Activated CD4-positive, alpha-beta T cell treated with anti-CD3 and anti-CD28 coated beads, Interleukin-2, amount 50 U/mL, for 24 hours (primary cell): ENCODE results near the gene MDN1.

Experiments used
- DNase-seq, 2 donors: peaks; one replicate each; pipeline ENCODE4 v3.0.0-alpha.2; 2020; ENCODE audit warnings: low read depth in 1 of 2, low spot score in 1 of 2

The MDN1 gene

DNA sequence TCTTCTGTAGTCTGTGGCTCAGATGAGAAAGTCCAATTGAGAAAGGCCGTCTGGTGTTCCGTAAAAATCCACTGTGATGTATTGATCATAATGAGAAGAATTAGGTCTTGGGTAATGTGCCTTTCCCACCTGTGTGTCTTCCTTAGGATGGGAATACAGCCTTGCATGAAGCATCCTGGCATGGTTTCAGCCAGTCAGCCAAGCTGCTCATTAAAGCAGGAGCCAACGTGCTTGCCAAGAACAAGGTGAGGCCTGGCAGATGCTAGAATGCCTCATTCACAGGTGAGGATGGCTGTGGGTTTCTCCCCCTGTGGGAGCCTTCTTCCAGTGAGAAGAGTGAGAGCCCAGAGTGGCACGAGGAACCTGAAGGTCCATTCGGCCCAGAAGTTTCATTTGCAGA, 213.7 kb downstream of the MDN1 start:
- DNase-seq, result no peak

DNA sequence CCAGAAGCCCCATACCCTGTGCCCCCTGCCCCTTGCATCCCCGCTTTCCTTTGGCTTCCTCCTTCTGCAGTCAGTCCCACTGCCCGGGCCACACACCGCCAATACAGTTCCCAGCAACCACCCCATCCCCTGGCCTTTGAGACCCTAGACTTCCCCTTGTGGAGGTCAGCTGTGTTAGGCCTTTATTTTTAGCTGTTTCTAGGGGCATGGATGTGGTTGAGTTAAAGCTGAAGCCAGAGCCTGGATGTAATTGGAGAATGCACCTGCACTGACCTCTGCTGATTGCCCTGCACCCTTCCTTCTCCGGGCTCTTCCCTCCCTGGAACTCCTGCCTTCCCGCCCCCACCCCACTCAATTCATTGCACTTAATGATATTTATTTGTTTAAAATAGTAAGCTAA, 214.9 kb downstream of the MDN1 start:
- no peak for DNase-seq

DNA sequence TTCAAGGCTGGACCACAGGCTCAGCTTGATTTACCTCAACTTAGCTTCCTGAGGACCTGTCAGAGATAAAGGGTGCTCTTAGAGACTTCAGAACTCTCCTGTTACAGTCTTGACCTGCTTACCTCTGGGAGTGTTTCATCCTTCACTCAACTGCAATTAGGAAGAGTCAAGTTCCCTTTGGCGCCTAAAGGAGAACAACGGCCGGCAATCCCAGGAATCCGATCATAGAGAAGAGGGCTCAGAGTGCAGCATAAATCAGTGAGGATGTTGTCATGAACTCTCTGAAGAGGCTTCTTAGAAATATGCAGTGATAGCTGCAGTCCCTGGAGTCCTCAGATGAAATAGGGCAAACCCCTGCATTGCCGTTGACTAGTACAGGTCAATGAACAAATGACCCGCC, 217.4 kb downstream of the MDN1 start:
- DNase-seq, result no peak

GRCh38 chr6:89599727-89600126, 219.9 kb downstream of the MDN1 start:
- no peak for DNase-seq

DNA sequence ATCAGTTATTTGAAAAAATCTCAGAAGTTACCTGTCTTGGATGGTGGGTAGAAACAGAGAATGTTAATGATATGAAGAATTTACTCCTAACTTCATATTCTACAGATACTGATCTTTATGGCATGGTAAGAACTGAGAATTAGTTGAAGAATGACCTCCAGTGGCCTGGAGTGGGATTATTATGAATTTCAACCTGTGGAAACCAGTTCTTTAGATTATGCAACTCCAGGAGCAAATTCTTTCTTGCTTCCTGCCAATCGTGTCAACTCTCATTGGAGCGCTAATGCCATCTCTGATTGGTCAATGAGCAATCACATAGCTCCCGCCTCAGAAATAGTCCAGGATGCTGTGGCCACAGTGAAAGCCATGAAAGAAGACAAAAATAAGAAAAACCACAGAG, 221.6 kb downstream of the MDN1 start:
- DNase-seq, result no peak

DNA sequence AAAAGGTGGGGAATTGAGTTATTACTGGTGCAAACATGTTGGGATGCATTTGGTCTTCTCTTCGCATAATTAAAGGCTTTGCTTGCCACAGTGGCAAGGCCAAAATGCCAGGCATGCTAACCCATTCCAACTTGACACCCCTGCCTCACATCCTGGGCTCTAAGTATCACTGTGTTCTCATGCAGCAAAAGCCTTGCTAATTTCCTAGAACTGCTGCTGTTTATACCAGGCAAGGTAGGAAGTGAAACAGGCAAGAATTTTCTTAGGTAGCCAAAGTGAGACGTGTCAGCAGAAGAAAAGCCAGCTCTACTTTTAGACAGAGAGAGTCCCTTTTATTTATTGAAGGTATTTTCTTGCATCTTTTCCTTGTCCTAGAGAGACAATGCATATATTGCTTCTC, 222.2 kb downstream of the MDN1 start:
- no peak for DNase-seq

GRCh38 chr6:89596484-89596883, 223.1 kb downstream of the MDN1 start:
- no peak for DNase-seq

DNA sequence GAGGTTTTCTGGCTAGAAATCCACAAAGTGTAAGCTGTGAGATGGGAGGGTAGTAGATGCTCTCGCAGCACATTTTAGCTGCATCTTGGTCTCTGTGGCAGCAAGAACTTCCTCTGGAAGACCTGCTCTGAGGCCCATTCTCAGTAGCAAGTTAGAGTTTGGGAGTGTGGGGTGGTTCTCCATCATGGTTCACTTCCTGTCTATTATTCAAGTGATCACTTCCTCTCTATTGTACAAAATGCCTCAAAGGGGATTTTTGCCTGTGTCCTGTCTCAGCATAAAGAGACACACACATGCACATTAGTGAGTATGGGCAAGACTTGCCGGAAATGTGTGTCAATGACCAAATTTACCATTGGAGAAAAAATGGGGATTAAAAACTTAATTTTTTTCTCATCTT, 223.5 kb downstream of the MDN1 start:
- DNase-seq, result no peak
